T-helper 2 cell (primary cell): Measurements from ENCODE around the gene CYS1.
A peak's percentile ranks its signal among the peaks of the same experiment; 100 is the strongest.
"Not testable (repeated sequence)": the region's sequence is repeated elsewhere in the genome, so short reads cannot be mapped to it uniquely, and the experiment has no call there.

Source experiments
- DNase-seq, 5 experiments: peaks; one replicate each; pipeline versions ENCODE4 v3.0.0 to v3.0.0-alpha.2; 2012 to 2022
- total RNA-seq, 2 donors: gene quantifications; one replicate each; lab custom pipeline; 2026; lab: John Stamatoyannopoulos, UW

CYS1 gene, protein sequence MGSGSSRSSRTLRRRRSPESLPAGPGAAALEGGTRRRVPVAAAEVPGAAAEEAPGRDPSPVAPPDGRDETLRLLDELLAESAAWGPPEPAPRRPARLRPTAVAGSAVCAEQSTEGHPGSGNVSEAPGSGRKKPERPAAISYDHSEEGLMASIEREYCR
- 0 to 0.07 reads per million in 2 donors for total RNA-seq

DNA sequence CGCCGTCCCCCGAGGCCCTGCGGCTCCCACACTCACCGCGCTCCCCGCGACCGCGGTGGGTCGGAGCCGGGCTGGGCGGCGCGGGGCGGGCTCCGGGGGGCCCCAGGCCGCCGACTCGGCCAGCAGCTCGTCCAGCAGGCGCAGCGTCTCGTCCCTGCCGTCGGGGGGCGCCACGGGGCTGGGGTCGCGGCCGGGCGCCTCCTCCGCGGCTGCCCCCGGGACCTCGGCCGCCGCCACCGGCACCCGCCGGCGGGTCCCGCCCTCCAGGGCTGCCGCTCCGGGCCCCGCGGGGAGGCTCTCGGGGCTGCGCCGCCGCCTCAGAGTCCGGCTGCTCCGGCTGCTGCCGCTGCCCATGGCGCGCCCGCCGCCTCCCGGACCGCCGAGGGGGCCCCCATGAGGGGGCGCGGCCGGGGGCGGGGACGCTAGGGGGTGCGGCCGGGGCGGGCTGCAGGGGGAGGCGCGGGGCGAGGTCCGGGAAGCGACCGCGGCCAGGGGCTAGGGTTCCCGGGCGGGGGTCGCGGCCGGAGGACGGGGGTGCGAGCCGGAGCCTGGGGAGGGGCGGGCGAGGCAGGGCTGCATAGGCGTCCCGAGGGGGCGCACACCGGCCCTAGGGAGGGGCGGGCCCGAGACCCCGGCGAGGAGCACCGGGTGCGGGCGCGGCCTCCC lies at the start of gene CYS1:
Gene CYS1, minus strand, starts transcription at position 542 of the 666 bp plus-strand sequence. Its CDS starts 188 bp downstream, at position 354.
- DNase-seq = peak in 2 of 5 experiments; percentile 13 to 41

DNA sequence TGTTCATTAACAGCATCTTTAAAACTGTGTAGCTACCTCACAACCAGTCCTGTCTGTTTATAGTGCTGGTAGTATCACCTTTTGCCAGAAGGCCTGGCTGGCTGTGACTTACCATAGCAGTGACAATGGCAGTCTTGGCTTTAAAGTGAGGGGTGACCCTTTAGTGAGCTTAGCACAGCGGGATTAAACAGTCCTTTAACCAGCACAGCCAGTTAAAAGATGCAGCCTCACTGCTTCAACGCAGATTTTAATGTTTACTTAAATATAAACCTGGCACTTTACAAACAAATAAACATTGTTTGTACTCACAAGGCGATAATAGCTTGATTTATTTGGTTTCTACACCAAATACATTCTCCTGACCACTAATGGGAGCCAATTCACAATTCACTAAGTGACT lies 49.3 kb upstream of the CYS1 start:
- DNase-seq = no peak

DNA sequence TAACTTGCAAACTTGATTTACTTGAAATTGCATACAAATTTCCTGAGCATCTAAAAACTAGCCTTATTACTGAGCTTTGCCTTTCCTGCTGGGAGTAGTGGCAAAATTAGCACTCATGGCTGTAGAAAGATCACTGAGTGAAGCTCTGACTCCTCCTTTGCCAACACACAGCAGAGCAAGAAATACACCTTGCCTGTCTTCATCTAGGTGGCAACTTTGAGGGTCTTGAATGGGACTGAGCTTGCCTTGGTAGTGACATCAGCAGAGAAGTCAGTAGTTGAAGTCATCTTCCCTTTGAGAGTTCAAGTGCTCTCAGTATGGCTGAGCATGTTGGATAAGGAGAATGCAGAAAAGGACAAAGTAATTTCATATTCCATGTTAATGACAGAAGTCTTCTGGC lies 48.2 kb upstream of the CYS1 start:
- no peak for DNase-seq

DNA sequence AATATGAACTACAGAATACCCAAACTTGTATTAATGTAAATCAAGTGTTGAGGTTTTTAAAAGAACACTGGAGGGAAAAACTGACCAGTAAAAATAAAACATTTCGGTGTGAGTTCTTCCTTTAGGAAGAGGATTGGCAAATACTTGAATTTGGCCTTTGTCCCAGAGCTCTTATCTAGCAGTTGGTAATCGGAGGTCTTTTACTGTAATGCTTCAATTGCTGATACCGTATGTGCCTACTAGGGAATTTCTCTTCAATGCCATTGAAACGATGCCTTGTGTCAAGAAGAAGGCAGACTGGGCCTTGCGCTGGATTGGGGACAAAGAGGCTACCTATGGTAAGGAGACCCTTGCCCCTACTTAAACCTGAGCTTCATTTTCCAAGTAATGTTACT lies 46.4 kb upstream of the CYS1 start:
- no peak for DNase-seq

DNA sequence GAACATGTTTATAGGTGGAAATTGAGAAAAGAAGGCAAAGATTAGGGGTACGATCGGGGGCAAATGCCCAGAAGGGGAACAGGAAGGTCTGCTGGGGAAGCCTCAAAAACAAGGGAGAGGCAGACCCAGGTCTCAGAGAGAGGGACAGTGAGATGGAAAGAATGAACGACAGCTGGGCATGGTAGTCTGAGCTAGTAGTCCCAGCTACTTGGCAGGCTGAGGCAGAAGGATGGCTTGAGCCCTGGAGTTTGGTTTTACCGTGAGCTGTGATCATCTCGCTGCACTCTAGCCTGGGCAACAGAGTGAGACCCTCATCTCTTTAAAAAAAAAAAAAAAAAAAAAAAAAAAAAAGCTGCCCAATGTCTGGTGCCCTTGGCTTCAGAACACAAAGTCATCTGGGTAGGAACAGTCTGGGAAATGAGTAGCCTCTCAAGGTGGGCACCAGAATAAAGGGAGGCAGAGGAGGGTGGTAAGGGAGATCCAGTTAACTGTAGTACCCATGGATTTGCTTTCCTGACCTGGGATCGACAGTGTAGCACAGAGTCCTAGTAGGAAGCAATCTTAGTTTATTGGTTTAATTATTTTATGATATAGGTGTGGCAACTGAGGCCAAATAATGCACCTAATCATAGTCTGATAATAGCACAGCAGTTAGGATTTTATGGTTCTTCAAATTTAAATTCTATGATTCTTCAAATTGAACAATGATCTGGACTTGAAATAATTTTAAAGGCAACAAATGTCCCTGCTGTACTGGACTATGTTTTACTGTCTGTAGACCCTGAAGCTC lies 45.8 kb upstream of the CYS1 start:
- no peak for DNase-seq

DNA sequence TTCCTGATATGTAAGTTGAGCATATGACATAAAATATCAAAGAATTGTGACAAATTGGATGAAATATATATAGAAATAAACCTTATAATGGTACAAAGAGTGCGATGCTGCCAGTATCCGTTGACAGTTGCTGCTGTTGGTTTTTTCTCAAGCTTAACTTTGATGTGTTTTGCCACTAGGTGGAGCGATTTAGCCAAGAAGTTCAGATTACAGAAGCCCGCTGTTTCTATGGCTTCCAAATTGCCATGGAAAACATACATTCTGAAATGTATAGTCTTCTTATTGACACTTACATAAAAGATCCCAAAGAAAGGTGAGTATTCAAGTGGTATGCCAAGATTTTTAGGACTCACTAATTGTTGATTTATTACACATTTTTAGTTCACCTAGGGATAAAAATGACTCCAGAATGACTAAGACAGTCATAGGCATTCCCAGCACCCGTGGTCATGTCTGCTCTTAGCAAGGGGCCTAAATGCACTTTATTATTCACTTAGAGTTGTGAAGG lies 44.4 kb upstream of the CYS1 start:
- DNase-seq = peak in 2 of 5 experiments; percentile 52 to 82

DNA sequence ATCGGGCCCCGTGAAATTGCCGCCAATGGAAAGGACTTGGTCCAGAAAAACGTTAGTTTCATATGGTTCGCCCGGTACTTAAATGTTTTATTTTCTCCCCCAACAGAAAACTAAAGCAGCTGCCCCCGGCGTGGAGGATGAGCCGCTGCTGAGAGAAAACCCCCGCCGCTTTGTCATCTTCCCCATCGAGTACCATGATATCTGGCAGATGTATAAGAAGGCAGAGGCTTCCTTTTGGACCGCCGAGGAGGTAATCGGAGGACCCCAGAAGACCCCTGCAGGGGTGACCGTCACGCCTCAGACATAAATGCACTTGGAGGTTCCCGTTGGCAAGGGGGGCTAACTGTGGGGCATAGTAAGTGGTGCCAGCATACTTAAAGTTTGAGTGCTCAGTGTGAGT lies 43.1 kb upstream of the CYS1 start:
- no peak for DNase-seq

DNA sequence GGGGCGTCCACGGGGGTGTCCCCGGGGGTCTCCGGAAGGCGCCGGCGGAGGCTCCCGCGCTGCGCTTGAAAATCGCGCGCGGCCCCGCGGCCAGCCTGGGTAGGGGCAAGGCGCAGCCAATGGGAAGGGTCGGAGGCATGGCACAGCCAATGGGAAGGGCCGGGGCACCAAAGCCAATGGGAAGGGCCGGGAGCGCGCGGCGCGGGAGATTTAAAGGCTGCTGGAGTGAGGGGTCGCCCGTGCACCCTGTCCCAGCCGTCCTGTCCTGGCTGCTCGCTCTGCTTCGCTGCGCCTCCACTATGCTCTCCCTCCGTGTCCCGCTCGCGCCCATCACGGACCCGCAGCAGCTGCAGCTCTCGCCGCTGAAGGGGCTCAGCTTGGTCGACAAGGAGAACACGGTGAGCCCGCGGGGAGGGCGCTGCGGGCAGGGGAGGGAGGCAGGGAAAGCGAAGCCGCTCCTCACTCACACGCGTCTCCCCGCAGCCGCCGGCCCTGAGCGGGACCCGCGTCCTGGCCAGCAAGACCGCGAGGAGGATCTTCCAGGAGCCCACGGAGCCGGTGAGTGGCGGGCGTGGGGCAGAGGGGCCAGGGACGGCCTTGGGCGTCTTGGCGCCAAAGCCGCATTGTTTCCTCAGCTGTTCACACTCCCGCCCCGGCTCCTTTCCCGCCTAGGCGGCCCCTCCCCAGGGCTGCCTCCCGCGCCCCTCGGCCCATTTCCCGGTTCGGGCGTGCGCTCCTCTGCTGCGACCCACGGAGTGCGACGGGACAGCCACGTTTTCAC lies 42.5 kb upstream of the CYS1 start, which contains the start of gene RRM2:
Gene RRM2, plus strand, starts transcription at position 240 of the 781 bp plus-strand sequence. Its CDS starts 60 bp downstream, at position 300.
- DNase-seq = peak; percentile 70 to 98 (median 78)

DNA sequence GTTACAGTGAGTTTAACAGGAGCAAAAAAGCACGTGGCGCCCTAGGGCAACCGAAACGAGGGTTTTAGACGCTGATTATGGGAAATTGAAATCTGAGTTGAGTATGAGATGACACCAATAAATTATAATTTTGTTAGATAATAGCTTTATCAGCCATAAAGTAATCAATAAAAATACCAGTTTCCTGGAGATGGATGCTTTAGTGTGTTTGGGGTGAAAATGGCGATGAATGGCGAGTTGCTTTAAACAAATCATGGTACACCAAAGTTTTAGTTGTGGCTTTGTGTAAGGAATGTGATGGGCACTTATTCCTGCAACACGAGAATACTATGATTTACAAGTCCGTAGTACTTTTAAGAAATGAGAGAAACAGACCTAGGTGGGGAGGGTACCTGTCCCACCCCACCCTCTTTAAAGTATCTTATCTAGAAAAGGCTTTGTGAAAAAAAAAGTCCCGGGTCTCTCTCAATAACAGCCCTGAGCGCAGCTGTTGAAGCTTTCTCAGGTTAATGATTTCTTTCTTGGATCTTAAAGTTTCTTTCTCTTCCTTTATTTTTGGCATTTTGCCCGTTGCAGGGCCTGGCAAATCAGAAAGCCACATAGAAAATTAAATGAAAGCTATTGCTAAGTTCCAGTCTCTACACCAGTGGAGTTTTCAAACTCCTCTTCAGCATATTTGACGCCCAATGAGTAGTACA lies 40.8 kb upstream of the CYS1 start:
- DNase-seq = peak in 1 of 5 experiments; percentile 48

DNA sequence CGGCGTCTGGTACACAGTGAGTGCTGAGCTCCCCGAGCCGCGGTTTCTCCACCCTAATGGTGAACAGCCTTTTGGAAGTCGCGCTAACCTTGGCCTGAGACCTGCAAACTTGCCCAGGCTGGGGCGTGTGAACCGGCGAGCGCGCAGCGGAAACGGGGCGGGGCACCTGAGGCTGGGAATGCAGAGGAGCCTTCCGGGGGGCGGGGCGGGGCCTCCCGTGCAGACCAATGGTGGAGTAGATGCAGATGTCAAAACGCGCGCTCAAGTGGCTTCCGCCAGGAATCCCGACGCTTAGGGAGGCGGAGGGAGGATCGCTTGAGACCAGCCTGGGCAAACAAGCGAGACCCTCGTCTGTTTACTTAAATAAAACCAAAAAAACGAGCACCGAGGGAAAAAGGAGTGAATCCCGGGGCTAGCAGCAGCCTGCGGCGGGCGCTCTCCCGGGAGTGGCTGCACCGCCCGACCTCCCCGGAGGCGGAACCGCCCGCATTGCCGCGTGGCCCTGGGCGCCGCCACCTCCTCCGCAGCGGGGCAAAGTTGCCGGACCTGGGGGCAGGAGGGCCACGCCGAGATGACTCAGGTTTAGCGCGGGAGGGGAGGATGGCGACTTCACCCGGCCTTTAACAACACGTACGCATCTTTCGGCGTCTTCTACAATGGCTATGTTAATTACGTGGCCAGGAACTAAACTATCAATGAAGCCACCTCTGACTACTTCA lies 40.1 kb upstream of the CYS1 start:
- peak; percentile 80 to 96 (median 88) for DNase-seq

DNA sequence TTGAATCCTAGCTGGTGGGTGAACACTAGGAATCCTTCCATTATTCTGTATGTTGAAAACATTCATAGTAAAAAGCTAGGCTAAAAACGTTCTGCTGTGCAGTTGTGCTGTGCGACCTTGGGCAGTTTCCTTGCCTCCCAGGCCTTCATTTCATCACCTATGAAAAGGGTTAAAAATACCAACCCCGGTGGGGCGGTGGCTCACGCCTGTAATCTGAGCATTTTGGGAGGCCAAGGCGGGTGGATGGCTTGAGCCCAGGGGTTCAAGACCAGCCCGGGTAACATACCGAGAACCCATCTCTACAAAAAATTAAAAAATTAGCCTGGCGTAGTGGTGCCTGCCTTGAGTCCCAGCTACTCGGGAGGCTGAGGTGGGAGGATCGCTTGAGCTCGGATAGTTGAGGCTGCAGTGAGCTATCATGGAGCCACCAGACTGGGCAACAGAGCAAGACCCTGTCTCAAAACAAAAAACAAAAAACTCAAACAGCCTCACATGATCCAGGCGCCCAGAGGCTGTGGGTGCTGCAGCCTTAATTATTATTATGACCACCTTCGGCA lies 39.5 kb upstream of the CYS1 start:
- no peak for DNase-seq

DNA sequence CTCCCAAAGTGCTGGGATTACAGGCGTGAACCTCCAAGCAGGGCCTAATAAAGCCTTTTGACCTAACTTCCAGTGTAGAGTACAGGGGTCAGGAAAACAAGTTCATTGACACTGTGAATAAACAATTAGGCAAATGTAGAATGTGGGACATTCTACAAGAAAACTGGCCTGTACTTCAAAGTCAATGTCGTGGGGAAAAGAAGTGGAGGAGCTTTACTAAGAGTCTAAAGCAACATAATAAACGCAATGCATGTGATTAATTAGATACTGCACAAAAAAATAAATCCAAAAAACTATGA lies 38.8 kb upstream of the CYS1 start:
- no peak for DNase-seq

DNA sequence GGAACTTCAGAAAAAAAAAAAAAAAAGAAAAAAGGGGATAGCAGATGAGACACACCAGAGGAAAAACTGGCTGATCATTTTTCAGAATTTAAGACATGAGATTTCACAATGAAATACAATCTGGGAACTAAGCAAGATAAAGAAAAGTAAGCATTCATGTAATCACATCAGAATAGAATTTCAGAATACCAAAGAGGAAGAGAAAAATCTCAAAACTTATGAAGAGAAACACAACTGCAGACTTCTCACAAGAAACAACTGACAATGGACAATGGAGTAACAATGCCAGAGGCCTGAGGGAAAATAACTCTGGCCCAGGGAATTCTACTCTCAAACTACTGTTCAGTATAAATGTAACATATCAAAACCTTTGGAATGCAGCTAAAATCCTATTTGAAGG lies 29.1 kb upstream of the CYS1 start:
- no peak for DNase-seq

DNA sequence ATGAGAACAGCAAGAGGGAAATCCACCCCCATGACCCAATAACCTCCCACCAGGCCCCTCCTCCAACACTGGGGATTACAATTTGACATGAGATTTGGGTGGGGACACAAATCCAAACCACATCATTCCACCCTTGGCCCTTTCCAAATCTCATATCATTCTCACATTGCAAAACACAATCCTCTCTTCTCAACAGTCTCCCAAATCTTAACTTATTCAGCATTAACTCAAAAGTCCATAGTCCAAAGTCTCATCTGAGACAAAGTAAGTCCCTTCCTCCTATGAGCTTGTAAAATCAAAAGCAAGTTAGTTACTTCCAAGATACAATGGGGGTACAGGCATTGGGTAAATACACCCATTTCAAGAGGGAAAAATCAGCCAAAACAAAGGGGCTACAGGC lies 24.7 kb upstream of the CYS1 start:
- DNase-seq = not testable (repeated sequence)

DNA sequence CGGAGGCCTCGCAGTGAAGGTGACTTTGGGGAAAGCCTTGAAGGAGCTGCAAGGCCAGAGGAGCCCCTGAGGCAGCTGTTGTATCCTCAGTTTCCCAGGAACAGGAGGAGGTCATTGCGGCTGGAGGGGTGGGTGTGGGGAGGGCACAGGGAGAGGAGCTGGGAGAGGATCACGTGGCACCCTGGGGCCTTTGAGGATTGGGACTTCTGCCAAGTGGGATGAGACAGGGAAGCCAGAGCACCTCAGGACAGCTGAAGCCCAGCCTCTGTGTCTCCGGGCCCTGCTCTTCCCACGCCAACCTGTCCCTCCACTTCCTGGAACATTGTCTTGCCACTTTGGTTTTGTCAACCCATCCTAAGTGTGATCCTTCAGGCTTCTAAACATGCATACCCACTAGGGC lies 23.0 kb upstream of the CYS1 start:
- no peak for DNase-seq

DNA sequence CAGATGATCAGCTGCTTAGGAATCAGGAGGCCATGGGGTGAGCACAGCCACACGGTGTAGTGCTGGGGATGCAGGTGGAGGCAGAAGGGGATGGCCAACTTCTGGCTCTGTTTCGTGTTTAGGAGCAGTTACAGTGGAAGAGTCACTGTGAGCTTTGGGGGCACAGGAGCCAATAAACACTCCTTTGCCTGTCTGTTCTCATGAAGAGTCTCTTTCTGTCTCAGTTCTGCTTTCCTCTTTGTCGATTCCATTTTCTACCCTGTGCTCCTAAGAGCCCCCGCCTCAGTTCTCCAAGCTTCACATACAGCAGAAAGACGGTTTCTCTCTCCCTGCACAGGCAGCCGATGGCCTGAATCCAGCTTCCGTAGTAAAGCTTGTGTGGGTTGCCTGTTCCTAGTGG lies 21.3 kb upstream of the CYS1 start:
- DNase-seq = no peak

DNA sequence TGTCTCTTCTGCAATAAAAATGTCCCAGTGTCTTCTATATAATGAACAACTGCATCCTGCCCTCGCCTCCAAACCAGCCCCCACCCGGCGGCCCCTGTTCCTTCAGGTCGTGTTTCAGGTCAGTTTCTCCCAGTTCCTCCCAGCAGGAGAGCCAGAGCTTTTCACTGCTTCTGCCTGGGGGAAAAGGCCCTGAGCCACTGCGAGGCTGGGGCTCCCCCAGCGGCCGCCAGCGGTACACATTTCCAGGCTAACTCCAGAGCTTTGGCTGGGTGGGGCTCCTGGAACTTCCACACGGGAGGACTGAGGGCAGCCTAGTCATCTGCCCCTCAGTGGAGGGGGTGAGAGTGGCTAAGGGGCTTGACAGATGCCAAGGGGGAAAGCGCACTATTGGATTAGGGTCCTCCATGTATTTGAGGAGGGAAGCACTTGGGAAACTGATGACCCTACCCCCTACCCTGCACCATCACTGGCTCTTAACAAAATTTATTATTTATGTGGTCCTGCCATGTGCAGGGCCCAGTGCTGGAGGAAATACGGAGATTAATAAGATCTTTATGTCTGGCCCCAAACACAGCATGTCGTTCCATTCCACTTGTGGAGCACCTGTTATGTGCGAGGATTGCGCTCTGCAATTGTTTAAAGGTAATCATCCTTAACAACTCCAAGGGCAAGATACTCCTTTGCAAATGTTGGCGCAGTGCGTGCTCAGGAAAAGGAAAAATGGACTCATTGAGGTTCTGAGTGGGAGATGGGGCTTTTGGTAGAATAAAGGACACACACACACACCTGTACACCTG lies 17.3 kb upstream of the CYS1 start:
- DNase-seq = peak in 3 of 5 experiments; percentile 16 to 29 (median 22)

DNA sequence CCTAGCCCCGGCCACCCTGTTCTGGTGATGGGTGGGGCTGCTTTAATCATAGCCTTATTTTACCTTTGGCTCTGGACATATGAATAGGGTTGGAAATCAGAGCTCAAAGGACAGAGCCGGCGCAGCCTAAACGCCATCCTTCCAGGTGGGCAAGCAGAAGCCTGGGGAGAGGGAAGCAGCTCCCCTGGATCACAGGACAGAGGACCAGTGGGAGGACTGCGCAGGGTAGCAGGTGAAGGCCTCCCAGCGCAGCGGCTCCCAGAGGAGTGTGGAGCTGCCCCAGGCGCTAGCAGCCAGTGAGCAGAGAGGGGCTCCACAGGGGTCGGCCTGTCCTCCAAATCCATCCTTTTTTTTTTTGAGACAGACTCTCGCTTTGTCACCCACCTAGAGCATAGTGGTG lies 16.4 kb upstream of the CYS1 start:
- DNase-seq = no peak

DNA sequence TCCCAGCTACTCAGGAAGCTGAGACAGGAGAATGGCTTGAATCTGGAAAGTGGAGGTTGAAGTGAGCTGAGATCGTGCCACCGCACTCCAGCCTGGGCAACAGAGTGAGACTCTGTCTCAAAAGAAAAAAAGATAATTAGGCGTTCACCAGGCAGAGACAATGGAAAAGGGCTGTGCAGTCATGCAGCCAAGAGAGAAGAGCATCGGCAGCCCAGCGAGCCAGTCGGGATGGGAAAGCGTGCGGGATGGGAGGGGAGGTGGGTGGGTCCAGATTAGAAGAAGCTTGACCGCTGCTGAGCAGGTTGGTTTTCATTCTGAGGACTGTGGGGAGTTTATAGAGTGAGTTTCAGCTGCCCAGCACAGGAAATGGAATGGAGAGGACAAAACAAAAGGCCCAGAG lies 15.0 kb upstream of the CYS1 start:
- DNase-seq = no peak

DNA sequence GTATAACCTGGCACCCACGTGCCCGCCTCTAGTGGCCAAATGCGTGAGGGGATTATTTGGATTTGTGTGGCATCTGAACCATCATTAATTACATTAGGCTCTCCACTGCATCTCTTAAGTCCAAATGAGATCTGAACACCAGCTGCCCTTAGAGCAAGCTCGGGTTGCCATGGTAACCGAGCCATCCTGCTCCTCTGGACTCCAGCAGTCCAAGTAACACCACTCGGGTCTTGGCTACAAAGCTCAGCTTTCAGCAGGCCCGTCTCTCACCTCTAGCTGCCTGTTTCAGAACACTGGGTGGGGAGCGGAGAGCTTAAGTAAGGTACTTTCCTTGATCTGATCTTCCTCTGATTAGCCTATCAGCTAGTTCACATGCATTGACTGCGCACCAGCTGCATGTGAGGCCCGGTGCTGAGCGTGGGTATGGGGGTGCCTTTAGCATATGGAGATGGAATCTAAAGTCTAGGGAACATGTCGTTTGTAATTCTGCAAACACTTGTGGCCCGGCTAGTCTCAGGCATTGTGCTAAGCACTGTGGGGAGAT lies 14.1 kb upstream of the CYS1 start:
- DNase-seq = no peak
